Fibroblast of the aortic adventitia (primary cell): Measurements from ENCODE around the gene TFEB. TPM values are rescaled to one million over a fixed set of nuclear protein-coding genes. Genes with fewer than 3 reads are reported as not detected.

Source experiments
- DNase-seq: peaks from one replicate; pipeline ENCODE4 v3.0.0-alpha.2; 2010; ENCODE audit warnings: low read depth
- H3K4me3 ChIP-seq: 2 replicates; pipeline ENCODE4 v1.5.1; 2011; ENCODE audit warnings: low read depth, mild to moderate bottlenecking, control low read depth, low read length, moderate library complexity
- total RNA-seq: library from RNA; depleted of rRNA; stranded (reverse); fragments of >200 nt; gene quantifications from 2 replicates; pipeline ENCODE4 v1.2.3, GENCODE V29; 2012; ENCODE audit warnings: low replicate concordance
- TF ChIP-seq, protein P1 (sequence below): IDR thresholded peaks from 2 replicates; pipeline ENCODE4 v1.5.1; 2011; ENCODE audit warnings: mild to moderate bottlenecking, low read length, control low read depth, inconsistent platforms; ENCODE audit not compliant: insufficient read depth

The TFEB gene
- total RNA-seq: 5.1 and 6.8 TPM in 2 replicates

DNA sequence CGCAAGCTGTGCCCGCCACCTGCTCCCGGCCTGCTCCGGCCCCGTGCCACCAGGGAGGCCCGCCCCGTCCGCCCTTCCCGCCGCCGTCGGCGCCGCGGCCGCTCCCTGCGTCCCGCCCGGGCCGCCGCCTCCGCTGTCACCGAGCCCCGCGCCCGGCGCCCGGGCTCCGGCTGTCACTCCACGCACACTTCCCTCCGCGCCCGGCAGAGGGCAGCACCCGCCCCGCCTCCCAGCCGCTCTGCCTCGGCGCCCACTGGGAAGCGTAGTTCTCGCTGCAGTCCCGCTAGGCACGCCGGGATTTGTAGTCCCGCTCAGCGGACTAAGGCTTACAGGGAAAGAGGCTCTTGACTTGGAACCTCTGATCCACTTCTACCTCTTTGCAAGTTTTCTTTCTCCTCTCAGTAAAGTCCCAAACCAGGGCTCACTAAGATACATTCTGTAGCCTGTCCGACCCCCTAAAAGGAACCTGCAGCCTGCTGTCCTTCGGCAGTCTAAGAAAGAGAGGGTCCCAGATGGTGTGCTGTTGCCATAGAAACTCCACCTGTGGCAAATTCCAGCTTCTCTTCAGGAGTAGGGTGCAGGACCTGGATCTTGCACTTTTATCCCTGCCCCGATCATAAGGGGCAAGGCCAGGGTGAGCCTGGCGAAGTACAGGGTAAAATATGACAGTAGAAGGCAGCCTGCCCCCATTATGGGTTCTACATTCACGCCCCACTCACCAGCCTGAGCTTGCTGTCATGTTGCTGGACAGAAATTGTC is at the start of gene TFEB:
Gene TFEB, minus strand, starts transcription at position 182 of the 759 bp plus-strand sequence. CDS start 44,395 bp downstream, outside the sequence.
- TF ChIP-seq, protein P1, sequence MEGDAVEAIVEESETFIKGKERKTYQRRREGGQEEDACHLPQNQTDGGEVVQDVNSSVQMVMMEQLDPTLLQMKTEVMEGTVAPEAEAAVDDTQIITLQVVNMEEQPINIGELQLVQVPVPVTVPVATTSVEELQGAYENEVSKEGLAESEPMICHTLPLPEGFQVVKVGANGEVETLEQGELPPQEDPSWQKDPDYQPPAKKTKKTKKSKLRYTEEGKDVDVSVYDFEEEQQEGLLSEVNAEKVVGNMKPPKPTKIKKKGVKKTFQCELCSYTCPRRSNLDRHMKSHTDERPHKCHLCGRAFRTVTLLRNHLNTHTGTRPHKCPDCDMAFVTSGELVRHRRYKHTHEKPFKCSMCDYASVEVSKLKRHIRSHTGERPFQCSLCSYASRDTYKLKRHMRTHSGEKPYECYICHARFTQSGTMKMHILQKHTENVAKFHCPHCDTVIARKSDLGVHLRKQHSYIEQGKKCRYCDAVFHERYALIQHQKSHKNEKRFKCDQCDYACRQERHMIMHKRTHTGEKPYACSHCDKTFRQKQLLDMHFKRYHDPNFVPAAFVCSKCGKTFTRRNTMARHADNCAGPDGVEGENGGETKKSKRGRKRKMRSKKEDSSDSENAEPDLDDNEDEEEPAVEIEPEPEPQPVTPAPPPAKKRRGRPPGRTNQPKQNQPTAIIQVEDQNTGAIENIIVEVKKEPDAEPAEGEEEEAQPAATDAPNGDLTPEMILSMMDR: peak; percentile 84
- H3K4me3 ChIP-seq: peak within 1 kb of the TSS; percentile 75
- DNase-seq: peak; percentile 89

DNA sequence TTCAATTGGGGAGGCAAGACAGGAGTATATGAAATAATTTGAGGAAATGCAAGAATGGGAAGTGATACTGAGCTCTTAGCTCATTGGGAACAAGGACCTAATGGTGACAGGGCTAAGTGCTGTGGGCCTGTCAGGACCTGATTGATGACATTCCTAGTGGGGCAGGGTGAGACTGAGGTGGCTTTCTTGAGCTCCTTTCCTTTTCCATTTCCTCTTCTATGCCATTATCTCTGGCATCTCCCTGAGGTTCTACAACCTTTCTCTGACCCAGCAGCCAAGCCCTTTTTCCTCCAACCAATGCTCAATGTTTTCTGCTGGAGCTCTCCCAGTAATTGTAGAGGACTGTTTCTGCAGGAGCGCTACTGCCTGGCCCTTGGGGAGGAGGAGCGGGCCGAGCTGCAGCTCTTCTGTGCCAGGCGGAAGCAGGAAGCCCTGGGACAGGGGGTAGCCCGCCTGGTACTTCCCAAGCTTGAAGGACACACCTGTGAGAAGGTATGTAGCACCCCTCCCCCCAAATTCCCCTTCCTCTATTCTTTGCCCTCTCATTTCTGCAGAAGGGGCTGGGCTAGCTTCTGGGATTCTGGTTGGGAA is 49.3 kb upstream of the TFEB start:
- TF ChIP-seq, protein P1: no peak
- no peak overlapping the region for H3K4me3 ChIP-seq
- DNase-seq: no peak

DNA sequence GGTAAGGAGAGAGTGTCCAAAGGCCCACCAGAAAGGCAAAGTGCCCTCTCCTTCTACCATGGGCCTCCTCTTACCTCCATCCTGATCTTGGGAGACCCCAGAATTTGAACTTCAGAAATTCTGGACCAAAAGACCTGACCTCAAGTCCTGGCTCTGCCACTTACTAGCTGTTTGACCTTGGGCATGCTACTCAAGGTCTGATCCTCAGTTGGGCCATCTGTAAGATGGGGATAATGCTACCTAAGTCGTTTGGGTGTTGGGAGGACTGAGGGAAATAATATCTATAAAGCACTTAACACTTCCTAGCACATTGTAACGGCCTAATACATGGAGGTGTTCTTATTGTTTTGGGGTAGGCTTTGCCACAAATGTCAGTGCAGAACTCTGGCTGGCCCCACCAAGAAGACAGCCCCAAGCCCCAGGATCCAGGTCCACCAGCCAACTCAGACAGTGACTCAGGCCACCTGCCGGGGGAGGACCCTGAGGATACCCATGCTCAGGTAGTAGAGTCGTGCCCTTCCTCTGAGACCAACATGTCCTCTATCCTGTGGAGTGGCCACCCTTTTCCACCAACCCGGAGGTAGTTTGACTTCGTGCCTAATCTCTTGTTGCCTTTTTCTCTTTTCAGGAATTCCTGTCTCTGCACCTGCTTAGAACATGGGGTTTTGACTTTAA is 47.8 kb upstream of the TFEB start:
- no peak for DNase-seq
- no peak overlapping the region for H3K4me3 ChIP-seq
- TF ChIP-seq, protein P1: no peak

DNA sequence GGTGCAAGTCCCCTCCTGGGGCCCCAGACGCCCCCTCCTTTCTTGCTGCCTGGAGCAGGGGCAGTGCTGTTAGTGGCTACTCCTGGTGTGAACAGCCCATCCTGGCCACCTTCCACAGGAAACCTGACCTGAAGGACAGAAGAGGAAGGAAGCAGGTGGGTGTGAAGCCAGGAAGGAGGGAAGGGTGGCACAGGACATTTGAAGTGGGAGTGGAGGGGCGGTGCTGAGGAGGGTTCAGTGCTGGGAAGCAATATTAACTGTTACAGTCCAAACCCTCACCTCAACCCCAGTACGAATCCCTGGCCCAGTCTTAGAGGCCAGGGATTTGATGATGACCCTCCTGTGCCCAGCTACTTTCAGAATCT is 45.9 kb upstream of the TFEB start:
- no peak overlapping the region for H3K4me3 ChIP-seq
- no peak for DNase-seq

DNA sequence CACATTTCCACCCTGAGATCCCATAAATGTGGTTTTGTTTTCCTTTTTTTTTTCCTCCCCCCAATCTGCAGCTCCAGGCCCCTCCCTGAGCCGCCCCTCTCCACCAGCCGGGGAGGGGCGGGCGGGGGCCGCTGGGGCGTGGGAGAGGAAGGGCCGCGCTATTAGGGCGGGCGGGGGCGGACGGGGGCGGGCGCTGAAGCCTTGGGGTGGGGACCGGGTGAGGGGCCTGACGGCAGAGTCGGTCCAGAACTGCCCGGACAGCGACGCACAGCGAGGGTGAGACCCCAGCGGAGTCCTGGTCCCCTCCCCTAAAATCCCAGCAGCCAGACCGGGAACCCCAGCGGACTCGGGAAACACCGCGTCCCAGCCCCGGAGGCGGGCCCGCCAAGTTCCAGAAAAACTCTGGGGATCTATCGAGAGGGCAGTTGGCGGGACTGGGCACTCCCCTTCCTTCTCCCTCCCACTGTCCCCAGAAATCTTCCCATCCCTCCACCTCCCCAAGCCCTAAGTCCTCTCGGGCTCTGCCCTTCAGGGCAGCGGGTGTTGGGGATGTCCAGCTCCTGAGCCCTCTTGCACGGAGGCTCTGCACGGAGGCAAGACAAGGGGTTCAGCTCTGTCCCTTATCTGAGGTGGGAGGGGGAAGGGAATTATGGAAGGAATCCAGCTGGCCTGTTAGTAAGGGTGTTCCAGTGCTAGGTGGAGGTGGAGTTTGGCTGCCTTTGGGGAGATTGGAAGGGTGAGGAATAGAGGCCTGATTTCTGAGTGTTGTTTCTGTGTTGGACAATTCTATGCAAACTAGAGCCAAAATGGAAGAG is 45.4 kb upstream of the TFEB start, which contains the start of gene PRICKLE4:
Gene PRICKLE4, plus strand, starts transcription at position 232 of the 815 bp plus-strand sequence. CDS start 2,692 bp downstream, outside the sequence.
- TF ChIP-seq, protein P1: no peak
- peak within 1 kb of the TSS; percentile 79 for H3K4me3 ChIP-seq
- DNase-seq: peak; percentile 43

More for the DNA sequence above, 45.9 kb upstream of the TFEB start:
- TF ChIP-seq, protein P1: no peak
